ENCODE results near the gene CCDC71L. TPM values are rescaled to one million over a fixed set of nuclear protein-coding genes. Genes with fewer than 3 reads are reported as not detected.
A peak's percentile ranks its signal among the peaks of the same experiment; 100 is the strongest.

The CCDC71L gene
- polyA plus RNA-seq, 1 of the 3 experiments (the other 2 are of a cell fraction) = 30.0 TPM

DNA sequence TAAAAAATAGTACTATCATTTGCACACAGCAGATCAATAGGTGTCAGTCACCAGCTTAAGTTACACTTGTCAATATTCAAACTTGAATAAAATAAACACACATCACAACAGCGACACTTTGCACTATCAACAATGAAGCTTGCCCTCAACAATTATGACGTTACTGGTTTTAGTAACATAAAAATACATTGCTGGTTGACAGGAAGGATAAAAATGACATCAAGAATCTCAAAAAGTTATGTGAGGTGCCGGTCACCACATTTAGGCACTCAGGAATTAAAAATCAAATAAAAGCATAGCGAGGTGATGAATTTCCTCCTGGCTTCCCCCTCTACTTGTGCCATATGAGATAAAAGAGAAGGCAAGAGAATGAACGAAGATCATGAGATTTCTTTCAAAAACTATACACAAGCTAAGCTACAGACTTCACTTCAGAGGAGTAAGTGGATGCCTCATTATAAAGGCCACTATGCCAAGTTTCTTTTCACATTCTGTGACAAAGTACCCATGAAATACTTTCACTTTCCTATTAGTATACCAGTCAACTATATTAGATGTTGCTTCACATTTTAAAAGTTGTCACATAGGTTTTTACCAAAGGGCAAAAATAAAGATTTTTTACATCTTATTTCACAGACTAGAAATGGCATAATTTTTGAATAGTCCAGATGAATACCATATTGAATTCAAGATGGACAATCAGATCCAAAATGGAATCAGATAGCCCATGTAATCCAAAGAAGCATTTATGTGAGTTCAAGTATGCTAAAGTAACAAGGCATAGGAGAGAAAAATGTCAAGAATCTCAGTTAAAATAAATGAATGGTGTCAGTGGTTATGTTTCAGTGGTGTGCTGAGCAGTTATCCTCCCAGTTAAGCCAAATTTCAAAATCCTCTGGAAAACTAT, 3.6 kb downstream of the CCDC71L start:
- WGBS (ENCODE audit: low lambda C conversion rate) = 79% methylated on average over 5 of the region's 5 CpGs

DNA sequence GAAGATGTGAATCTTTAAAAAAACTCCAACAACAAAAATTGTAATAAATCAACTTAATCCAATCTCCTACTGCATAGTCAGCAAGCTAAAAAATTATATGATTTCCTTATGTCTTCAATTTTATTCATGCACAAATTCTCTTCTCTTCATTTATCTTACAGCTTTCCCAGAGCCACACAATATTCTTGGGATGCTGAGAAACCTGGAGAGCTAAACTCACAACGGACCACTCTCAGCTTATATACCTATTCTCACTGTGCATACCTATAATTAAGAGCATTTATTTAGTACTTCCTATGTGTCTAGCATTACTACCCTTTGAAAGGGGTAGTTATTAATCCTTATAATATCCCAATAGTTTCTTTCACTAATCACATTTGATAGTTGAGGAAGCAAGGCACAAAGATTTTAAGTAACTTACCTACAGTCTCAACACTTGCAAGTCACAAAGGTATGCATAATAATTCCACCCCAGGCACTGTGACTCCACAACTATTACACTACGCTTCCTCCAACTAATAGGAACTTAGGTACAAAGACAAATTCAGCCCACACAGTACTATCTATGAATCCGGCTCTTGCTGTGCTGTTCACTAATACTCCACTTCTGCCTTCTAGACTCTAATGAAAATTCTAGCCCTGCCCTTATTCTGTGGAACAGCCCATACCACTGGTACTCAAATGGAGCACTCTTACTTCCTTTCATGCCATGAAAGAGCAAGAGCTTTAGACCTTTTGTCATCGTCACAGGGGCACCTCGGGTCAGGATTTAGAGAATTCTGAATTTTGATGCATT, 5.1 kb downstream of the CCDC71L start:
- Histone ChIP-seq H3K9ac (no peak overlapping the region), H3K9me3 (no peaks in the 10 kb centered on the region), H3K4me2 (no peak overlapping the region; the same call in 1 of the 2 replicates), H4K20me1 (ENCODE audit: insufficient read depth) (peaks cover 9% of the 10 kb centered on the region; the same call in 1 of the 2 replicates), H3K79me2 (ENCODE audit: insufficient read depth) (peaks cover 40% of the 10 kb centered on the region), H3K4me3 (ENCODE audit: low read depth in 2 of 2, low read length in 1 of 2) (no peak overlapping the region), H3K4me1 (ENCODE audit: control insufficient read depth in 1 of 2, insufficient read depth in 2 of 2, low read depth in 1 of 2, low read length in 1 of 2) (peaks cover 9 to 16% of the 10 kb centered on the region in 2 experiments; a peak in 2 of 4 replicates), H3K27ac (ENCODE audit: low read depth in 2 of 2, low read length in 1 of 2) (no peak overlapping the region), H3F3A (replicated peaks; ENCODE audit: insufficient read depth) (peaks cover 21% of the 10 kb centered on the region), H3K9me2 (no peaks in the 10 kb centered on the region), H3K36me3 (replicated peaks in 1 of 2; ENCODE audit: control insufficient read depth in 1 of 2, insufficient read depth in 2 of 2, low read length in 1 of 2) (peaks cover 18 to 30% of the 10 kb centered on the region in 2 experiments), H3K27me3 (ENCODE audit: insufficient read depth) (no peaks in the 10 kb centered on the region), H2AFZ (ENCODE audit: low read depth) (no peak overlapping the region)
- no peak for DNase-seq
- WGBS (ENCODE audit: low lambda C conversion rate) = 91% methylated on average over 5 of the region's 5 CpGs
- POLR2A ChIA-PET = no interaction called here
- TF ChIP-seq TAF1 (IDR thresholded peaks at IDR 0.05; ENCODE audit: borderline replicate concordance, low read depth, low read length) = no peak
- TF ChIP-seq NFIC (IDR thresholded peaks at IDR 0.05; ENCODE audit: borderline replicate concordance) = no peak
- no peak for TF ChIP-seq YY1 (IDR thresholded peaks at IDR 0.05; ENCODE audit: low read depth)
- TF ChIP-seq RAD21 (IDR thresholded peaks at IDR 0.05; ENCODE audit: low read length) = no peak
- no peak for TF ChIP-seq FOSL2 (IDR thresholded peaks at IDR 0.05; ENCODE audit: borderline replicate concordance, low read depth)
- TF ChIP-seq POLR2AphosphoS5 (IDR thresholded peaks at IDR 0.05; ENCODE audit: low read depth, low read length) = peak; percentile 34; the same call in 1 of the 2 replicates
- TF ChIP-seq EP300 (IDR thresholded peaks at IDR 0.05; ENCODE audit: borderline replicate concordance in 1 of 2, low read depth in 1 of 2, low read length in 1 of 2) = no peak
- TF ChIP-seq, protein P1, sequence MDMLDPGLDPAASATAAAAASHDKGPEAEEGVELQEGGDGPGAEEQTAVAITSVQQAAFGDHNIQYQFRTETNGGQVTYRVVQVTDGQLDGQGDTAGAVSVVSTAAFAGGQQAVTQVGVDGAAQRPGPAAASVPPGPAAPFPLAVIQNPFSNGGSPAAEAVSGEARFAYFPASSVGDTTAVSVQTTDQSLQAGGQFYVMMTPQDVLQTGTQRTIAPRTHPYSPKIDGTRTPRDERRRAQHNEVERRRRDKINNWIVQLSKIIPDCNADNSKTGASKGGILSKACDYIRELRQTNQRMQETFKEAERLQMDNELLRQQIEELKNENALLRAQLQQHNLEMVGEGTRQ (IDR thresholded peaks at IDR 0.05; ENCODE audit: borderline replicate concordance, low read depth, low read length) = no peak
- CTCF ChIA-PET = interaction anchor here (1.0 to 2.8 kb wide), 7 partner anchors 8 to 479 kb away, joined by 3 to 11 read pairs (median 3); no protein-coding TSS in a partner anchor

More for the DNA sequence above, 3.6 kb downstream of the CCDC71L start:
- no peak for DNase-seq
- TF ChIP-seq CHD2 (IDR thresholded peaks at IDR 0.05; ENCODE audit: low read length, partially characterized antibody) (no peak), POLR2AphosphoS5 (IDR thresholded peaks at IDR 0.05; ENCODE audit: low read depth, low read length) (peak; percentile 33; the same call in 1 of the 2 replicates), JUND (IDR thresholded peaks at IDR 0.05) (peak; percentile 8; the same call in 1 of the 2 replicates)
- H3F3A ChIP-seq (replicated peaks; ENCODE audit: insufficient read depth) = peaks cover 34% of the 10 kb centered on the region
- peaks cover 40% of the 10 kb centered on the region for H3K79me2 ChIP-seq (ENCODE audit: insufficient read depth)
- peaks cover 18 to 30% of the 10 kb centered on the region in 2 experiments for H3K36me3 ChIP-seq (replicated peaks in 1 of 2; ENCODE audit: control insufficient read depth in 1 of 2, insufficient read depth in 2 of 2, low read length in 1 of 2)
- ChIA-PET POLR2A (interaction anchor here (0.6 kb wide), 1 partner anchor 279 kb away, joined by 3 read pairs; no protein-coding TSS in a partner anchor), CTCF (interaction anchor here (1.4 to 5.2 kb wide), 6 partner anchors 9 to 493 kb away, joined by 4 to 54 read pairs (median 30); no protein-coding TSS in a partner anchor)
- H2AFZ ChIP-seq (ENCODE audit: low read depth) = no peak overlapping the region
- peak overlapping the region; percentile 86 for H3K4me2 ChIP-seq
- no peaks in the 10 kb centered on the region for H3K27me3 ChIP-seq (ENCODE audit: insufficient read depth)
- peak overlapping the region in 1 of 2 experiments; percentile 9; a peak in 2 of 4 replicates for H3K4me3 ChIP-seq (ENCODE audit: low read depth in 2 of 2, low read length in 1 of 2)
- H3K9ac ChIP-seq = 0 out of 2 replicates have a peak overlapping the region, but pooled peaks have one; percentile 3
- no peaks in the 10 kb centered on the region for H3K9me2 ChIP-seq
- peaks cover 9% of the 10 kb centered on the region; the same call in 1 of the 2 replicates for H4K20me1 ChIP-seq (ENCODE audit: insufficient read depth)
- peaks cover 9 to 20% of the 10 kb centered on the region in 2 experiments; a peak in 3 of 4 replicates for H3K4me1 ChIP-seq (ENCODE audit: control insufficient read depth in 1 of 2, insufficient read depth in 2 of 2, low read depth in 1 of 2, low read length in 1 of 2)
- H3K9me3 ChIP-seq = no peaks in the 10 kb centered on the region
- no peak overlapping the region; a peak in 1 of 4 replicates for H3K27ac ChIP-seq (ENCODE audit: low read depth in 2 of 2, low read length in 1 of 2)
